ENCODE results near the gene ARVCF. TPM values are rescaled to one million over a fixed set of nuclear protein-coding genes. Genes with fewer than 3 reads are reported as not detected.

The ARVCF gene
- total RNA-seq, 1 donor from 2014 or later, result 101 TPM

GRCh38 chr22:19991395-19991644 is 25.3 kb downstream of the ARVCF start:
- no peak for TF ChIP-seq CTCF (IDR thresholded peaks at IDR 0.05; ENCODE audit: unreplicated experiment)
- Mint-ChIP-seq H3K36me3 (ENCODE audit: insufficient read depth) (no peaks in the 10 kb centered on the region), H3K27ac (no peak overlapping the region), H3K4me1 (ENCODE audit: low read depth) (peaks cover under 1% of the 10 kb centered on the region), H3K27me3 (no peaks in the 10 kb centered on the region), H3K4me3 (ENCODE audit: low read depth) (no peak overlapping the region), H3K9me3 (ENCODE audit: low read depth) (no peaks in the 10 kb centered on the region)
- DNase-seq (ENCODE audit: low spot score, unreplicated experiment), result no peak

- Mint-ChIP-seq H3K4me3 (ENCODE audit: low read depth) (no peak overlapping the region), H3K36me3 (ENCODE audit: insufficient read depth) (no peaks in the 10 kb centered on the region), H3K27ac (no peak overlapping the region)
Observed at GRCh38 chr22:19990609-19991394, 25.8 kb downstream of the ARVCF start.

GRCh38 chr22:19990188-19990587 is 26.4 kb downstream of the ARVCF start:
- no peak for TF ChIP-seq CTCF (IDR thresholded peaks at IDR 0.05; ENCODE audit: unreplicated experiment)
- no peaks in the 10 kb centered on the region for H3K36me3 Mint-ChIP-seq (ENCODE audit: insufficient read depth)
- no peaks in the 10 kb centered on the region for H3K9me3 Mint-ChIP-seq (ENCODE audit: low read depth)
- DNase-seq (ENCODE audit: low spot score, unreplicated experiment), result no peak
- H3K4me3 Mint-ChIP-seq (ENCODE audit: low read depth), result no peak overlapping the region
- H3K27me3 Mint-ChIP-seq, result no peaks in the 10 kb centered on the region
- no peak overlapping the region for H3K27ac Mint-ChIP-seq
- peaks cover 4% of the 10 kb centered on the region for H3K4me1 Mint-ChIP-seq (ENCODE audit: low read depth)

More at GRCh38 chr22:19990609-19991394, 25.8 kb downstream of the ARVCF start:
- TF ChIP-seq CTCF (IDR thresholded peaks at IDR 0.05; ENCODE audit: unreplicated experiment), result no peak
- Mint-ChIP-seq H3K9me3 (ENCODE audit: low read depth) (no peaks in the 10 kb centered on the region), H3K27me3 (no peaks in the 10 kb centered on the region), H3K4me1 (ENCODE audit: low read depth) (peaks cover 2% of the 10 kb centered on the region)
- DNase-seq (ENCODE audit: low spot score, unreplicated experiment), result no peak

- Mint-ChIP-seq H3K36me3 (ENCODE audit: insufficient read depth) (no peaks in the 10 kb centered on the region), H3K9me3 (ENCODE audit: low read depth) (no peaks in the 10 kb centered on the region), H3K27ac (no peak overlapping the region), H3K4me3 (ENCODE audit: low read depth) (no peak overlapping the region), H3K27me3 (no peaks in the 10 kb centered on the region), H3K4me1 (ENCODE audit: low read depth) (peaks cover 6% of the 10 kb centered on the region)
- no peak for TF ChIP-seq CTCF (IDR thresholded peaks at IDR 0.05; ENCODE audit: unreplicated experiment)
- no peak for DNase-seq (ENCODE audit: low spot score, unreplicated experiment)
Observed at GRCh38 chr22:19989725-19990067, 26.9 kb downstream of the ARVCF start.

GRCh38 chr22:19988965-19989724 is 27.5 kb downstream of the ARVCF start:
- Mint-ChIP-seq H3K9me3 (ENCODE audit: low read depth) (no peaks in the 10 kb centered on the region), H3K27me3 (no peaks in the 10 kb centered on the region), H3K36me3 (ENCODE audit: insufficient read depth) (no peaks in the 10 kb centered on the region), H3K27ac (no peak overlapping the region), H3K4me3 (ENCODE audit: low read depth) (no peak overlapping the region), H3K4me1 (ENCODE audit: low read depth) (peaks cover 6% of the 10 kb centered on the region)
- no peak for TF ChIP-seq CTCF (IDR thresholded peaks at IDR 0.05; ENCODE audit: unreplicated experiment)
- DNase-seq (ENCODE audit: low spot score, unreplicated experiment), result no peak
